D721Med (cell line): Measurements from ENCODE around the gene CADM1.

Source experiments
- DNase-seq: peaks from one replicate; pipeline ENCODE4 v3.0.0; 2011; ENCODE audit warnings: low spot score; ENCODE audit not compliant: insufficient read length
- FAIRE-seq: peaks from 2 replicates; lab custom pipeline; 2011; peaks lifted over from hg19 to GRCh38; lab: Jason Lieb, UNC
- TF ChIP-seq, protein P1 (sequence below): IDR thresholded peaks from 2 replicates; pipeline ENCODE4 v1.5.1; 2012; ENCODE audit warnings: mild to moderate bottlenecking, control low read depth; ENCODE audit not compliant: insufficient read depth; ENCODE audit errors: missing control alignments

The CADM1 gene

DNA sequence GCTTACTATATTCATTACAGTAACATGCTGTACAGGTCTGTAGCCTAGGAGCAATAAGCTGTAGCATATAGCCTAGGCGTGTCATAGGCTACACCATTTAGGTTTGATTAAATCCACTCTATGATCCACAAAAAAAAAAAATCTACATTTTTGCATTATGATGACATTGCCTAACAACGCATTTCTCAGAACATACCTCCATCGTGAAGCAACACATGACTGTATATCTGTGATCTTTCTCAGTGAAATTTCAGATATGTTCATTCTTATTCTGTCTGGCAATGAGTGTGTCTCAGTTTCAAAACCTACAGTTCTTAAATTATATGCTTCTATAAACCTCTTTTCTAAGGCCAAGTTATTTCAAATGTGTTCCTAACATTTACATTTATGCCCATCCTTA is 140.3 kb downstream of the CADM1 start:
- TF ChIP-seq, protein P1, sequence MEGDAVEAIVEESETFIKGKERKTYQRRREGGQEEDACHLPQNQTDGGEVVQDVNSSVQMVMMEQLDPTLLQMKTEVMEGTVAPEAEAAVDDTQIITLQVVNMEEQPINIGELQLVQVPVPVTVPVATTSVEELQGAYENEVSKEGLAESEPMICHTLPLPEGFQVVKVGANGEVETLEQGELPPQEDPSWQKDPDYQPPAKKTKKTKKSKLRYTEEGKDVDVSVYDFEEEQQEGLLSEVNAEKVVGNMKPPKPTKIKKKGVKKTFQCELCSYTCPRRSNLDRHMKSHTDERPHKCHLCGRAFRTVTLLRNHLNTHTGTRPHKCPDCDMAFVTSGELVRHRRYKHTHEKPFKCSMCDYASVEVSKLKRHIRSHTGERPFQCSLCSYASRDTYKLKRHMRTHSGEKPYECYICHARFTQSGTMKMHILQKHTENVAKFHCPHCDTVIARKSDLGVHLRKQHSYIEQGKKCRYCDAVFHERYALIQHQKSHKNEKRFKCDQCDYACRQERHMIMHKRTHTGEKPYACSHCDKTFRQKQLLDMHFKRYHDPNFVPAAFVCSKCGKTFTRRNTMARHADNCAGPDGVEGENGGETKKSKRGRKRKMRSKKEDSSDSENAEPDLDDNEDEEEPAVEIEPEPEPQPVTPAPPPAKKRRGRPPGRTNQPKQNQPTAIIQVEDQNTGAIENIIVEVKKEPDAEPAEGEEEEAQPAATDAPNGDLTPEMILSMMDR, result no peak
- DNase-seq, result no peak
- FAIRE-seq, result no peak

DNA sequence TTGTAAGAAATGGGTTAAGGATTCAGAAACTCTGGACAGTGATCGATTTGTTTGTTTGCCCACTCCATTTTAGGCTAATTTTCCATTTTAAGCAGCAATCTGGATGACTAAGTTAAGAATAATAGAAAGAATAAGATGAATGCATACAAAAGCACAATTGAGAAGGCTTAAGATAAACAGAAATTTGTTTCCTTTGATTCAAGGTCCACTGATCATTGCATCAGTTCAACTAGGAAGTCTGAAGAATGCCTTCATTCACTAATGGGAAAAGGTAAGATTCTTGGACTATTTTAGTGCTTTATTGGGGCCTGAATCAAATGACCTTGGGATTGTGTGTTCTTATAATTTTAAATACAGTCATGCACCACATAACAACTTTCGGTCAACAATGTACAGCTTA is 140.8 kb downstream of the CADM1 start:
- no peak for DNase-seq
- TF ChIP-seq, protein P1, result no peak
- peak; percentile 44 for FAIRE-seq

DNA sequence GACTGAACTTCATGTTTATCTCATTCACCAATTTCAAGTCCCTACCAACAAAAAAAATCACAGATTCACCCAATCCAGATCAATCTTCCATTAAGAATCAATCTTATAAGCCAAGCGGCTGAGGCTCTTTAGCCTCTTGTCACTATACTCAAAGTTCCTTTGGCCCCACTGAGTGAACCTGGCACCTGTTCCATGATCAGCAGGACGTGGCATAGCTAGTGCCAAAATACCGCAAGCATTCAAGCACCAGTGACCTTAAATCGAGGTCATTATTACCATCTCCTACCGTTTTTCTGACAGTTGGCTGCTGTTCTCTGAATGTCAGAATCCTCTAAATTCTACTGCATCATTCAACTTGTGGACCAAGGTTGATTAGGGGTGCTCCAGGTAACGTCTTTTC is 141.2 kb downstream of the CADM1 start:
- DNase-seq (no peak), FAIRE-seq (no peak)
- TF ChIP-seq, protein P1, result no peak

DNA sequence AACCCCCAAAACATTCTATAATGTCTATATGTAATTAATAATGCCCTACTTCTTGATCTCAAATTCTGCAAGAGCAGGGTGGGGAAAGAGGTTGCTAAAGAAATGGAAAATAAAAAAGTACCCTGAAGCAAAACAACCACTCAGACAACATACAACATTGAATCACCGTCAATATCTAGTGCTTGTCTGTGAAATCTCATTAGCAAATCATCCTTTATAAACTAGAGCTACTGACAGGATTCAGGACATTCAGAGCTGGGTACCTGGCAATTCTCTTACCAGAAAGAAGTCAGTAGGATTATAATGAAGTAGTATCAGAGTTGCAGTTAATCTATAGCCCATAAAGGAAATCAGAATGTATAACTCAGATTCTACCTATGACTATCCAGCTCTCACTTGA is 143.2 kb downstream of the CADM1 start:
- TF ChIP-seq, protein P1, result no peak
- no peak for DNase-seq
- no peak for FAIRE-seq

DNA sequence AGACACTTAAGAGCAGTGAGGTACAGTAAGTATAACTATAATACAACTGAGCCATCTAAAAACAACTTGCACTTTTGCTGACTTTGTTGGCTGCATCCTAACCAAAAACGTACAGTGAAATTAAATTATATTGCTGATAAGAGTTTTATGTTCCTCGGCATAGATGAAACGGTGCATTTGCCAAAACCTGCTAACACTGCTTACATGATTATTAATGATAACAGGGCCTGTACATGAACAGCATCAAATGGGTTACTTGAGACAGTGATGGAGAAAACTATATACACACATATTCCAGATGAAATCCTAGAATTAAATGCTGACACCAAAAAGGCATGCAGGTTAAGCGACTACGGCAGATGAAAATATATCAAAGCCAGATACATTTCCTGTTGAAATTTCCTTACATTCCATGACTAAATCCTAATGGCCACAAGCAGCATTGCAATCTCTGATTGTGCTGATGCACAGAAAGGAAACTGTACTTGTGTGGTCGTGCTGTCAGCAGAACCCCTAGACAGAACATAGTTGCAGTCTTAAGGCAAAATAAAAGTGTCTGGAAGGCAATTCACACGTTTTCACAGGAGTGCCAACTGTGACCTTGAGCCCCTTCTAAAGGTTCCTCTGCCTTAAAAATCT is 143.9 kb downstream of the CADM1 start:
- TF ChIP-seq, protein P1, result no peak
- DNase-seq, result no peak
- peak; percentile 51 for FAIRE-seq

DNA sequence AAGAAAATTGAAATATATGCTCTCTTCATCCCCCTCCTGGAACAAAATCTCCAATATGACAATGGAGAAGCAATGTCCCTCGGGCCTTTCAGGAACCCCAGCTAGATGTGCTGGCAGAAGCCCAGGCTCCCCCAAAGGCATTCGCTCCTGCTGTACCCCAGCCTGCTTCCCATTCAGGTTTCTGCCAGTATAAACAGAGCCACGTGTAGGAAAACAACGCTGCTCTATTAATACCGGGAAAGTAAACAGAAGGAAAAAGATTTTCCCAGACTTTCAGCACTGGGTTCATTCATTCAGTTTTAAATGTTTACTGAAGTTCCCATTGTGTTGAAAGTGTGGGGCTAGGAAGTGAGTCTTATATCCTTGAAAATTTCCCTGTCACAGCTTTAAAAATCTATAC is 147.1 kb downstream of the CADM1 start:
- DNase-seq, result no peak
- FAIRE-seq, result no peak
- TF ChIP-seq, protein P1, result no peak

DNA sequence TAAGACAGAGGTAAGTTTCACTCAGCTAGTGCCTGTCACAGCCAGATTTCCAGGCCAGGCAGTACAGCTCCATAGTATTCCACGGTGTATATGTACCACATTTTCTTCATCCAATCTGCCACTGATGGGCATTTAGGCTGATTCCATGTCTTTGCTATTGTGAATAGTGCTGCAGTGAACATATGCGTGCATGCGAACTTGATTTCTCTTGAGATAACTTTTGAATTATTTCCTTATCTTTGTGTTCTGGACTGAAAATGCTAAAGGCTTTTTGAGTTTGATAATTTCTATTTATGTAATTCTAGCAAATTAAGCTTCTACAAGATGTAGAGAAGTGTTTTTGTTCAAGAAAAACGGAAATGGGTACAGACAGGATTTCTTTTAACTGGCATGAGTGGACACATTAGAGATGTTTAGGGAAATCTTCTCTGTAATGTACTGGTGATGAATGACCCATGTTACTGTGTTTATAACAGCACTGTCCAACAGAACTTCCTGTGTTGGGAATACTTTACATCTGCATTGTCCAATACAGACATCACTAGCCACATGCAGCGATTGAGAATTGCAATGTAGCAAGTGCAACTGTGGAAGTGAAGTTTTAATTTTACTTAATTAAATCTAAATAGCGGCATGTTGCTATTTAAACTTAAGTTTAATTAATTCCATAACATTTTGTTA is 151.3 kb downstream of the CADM1 start:
- FAIRE-seq, result peak; percentile 69
- no peak for DNase-seq
- TF ChIP-seq, protein P1, result no peak
